ENCODE results near the gene TXNRD1.
"Not testable (repeated sequence)": the region's sequence is repeated elsewhere in the genome, so short reads cannot be mapped to it uniquely, and the experiment has no call there.

The TXNRD1 gene

DNA sequence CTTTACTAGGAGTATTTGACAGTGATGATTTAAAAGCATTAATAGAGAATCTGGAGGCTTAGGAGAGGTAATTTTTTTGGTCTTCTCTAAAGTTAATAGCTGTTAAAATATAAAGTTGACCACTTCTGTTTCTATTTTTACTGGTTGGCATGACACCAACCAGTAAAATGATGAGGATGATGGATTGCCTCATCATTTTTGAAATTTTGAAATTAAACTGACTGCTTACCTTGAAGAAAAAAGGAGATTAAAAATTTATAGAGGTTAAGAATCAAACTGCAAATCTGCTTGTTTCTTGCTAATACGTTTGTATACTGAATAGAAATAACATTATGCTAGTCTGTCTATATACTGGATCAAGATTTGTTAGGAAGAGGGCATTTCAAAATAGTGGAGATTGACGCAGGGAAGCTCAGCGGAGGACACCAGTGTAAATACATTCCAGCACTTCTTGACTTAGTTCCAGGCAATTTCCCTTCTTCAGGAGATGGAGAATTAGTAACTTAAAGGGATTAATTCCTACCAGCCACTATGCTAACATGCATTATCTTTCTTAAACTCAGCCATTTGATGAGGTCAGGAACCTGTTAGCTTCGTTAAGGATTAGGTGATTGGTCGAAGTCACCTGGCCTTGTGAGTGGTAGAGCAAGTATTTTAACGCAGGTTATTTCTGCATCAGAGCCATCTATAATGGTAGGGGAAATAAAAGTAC lies 91.5 kb downstream of the TXNRD1 start:
- DNase-seq, result no peak

DNA sequence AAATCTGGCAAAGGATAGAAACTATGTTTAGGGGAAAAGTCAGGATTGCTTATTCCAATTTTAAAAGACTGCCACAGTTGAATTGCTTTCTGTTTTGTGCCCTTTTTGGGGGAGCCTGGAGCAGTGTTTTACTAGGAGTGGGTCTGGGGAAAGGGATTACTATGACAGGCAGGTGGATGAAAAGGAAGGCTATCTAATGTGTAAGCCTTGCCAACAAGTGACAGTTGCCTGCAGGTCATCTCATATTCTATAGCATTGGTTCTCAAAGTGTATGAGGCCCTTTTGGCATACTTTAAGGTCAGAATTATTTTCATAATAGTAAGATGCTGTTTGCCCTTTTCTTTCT lies 92.0 kb downstream of the TXNRD1 start:
- no peak for DNase-seq

DNA sequence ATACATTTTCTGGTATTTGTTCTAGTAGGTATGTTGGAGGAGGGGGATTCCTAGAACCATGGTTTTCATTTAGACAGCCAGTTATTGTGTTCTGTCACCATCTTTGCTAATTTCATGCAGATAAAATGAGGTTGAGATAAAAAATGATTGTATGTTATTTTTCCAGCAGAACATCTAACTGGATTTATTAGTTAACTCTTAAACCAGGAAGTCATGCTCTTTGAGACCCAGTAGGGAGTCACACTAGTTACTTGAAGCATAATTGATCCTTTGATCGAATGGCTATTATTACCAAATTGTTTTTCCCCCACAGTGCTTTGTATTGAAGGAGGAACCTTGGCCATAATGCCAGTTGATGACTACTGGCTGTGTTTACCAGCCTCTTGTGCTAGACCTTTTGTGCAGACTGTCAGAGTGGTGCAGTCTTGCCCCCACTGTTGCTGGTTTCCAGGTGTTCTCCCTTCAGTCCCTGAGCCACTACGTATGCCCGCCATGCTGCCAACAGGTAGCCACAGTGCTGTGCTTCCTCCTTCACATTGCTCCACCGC lies 93.9 kb downstream of the TXNRD1 start:
- no peak for DNase-seq

DNA sequence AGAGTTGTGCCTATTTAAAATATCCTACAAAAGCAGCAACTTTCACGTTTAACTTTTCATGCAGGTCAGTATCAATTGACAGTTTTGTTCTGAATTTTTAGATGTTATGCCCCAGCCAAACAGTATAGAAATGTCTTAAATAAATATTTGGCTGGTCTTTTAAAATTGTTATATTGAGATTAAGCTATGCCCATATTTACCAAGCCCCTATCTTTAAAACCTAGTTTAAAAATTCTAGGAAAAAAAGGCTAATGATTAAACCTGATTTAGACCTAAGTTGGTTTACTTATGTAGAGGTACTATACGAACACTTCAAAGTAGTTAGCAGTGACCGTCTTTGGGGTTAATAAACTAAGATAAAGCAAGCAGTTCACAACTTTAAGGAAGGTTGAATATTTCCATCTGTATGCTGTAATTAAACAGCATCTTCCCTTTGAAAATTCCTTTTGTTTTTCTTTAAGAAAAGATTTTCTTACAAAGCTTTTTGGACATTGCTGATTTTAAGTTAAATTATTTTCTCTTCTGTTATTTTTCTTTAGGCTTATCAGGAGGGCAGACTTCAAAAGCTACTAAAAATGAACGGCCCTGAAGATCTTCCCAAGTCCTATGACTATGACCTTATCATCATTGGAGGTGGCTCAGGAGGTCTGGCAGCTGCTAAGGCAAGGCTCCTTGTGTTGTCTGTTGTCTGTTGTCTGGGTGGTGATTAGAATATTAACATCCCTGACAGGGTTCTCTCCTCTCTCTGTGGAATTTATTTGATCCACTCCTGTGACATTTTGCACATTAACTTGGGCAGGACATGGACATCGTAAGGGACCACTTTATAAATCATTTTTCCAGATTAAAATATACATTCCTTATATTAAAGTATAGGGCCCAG lies 95.4 kb downstream of the TXNRD1 start:
- DNase-seq, result no peak

- no peak for DNase-seq
Measured at GRCh38 chr12:104312202-104312601, 96.6 kb downstream of the TXNRD1 start.

- DNase-seq, result no peak
Measured at GRCh38 chr12:104312654-104313053, 97.1 kb downstream of the TXNRD1 start.

GRCh38 chr12:104313568-104314241 lies 98.1 kb downstream of the TXNRD1 start:
- DNase-seq, result no peak

DNA sequence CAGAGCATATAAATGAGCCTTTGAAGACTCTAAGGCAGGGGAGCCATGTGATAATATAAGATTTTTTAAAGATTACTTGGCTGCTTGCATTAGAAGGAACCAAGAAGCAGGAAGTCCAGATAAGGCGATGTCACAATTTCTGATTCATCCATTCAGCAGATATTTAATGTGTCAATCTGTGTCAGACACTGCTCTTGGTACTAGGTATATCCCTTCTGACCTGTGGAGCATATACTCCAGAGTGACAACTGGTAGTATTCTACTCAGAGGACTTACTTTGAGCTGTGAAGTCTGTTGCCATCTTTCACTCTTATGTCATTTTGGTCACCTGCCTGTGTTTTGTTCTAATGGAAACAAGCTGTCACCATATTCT lies 98.6 kb downstream of the TXNRD1 start:
- no peak for DNase-seq

DNA sequence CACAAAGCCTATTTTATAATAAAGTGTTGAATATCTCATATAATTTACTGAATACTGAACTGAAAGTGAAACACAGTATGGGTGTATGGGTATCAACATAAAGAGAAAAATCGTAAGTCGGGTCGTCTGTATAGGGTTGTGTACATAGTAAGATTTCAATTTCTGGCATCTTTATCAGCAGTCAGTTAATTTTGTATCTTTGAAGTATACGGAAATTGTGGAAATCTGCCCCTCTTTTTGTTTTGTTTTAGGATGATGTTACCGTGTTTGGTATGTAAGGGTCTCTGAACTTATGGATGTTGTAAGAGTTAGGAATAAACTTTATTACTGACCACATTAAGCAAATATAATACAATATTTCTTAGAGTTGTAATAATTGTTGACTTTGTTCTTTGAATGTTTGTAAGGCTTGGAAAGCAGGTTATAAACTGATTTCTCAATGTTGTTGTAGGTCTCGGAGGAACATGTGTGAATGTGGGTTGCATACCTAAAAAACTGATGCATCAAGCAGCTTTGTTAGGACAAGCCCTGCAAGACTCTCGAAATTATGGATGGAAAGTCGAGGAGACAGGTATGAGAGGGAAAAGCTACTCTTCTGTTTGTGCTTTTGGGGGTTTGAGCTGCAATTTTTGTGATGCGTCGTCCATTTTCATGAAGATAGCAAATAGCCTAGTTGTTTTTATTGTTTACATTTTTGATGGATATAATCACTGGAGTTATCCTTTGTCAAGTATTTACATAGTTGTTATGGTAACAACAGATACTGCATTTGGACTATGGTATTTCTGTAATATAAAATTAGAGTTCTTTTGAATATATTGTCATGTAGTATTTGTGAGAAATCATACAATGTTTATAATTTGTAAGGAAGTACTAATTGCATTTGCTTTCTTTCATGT lies 100.0 kb downstream of the TXNRD1 start:
- no peak for DNase-seq

GRCh38 chr12:104316936-104317335 lies 101.4 kb downstream of the TXNRD1 start:
- no peak for DNase-seq

GRCh38 chr12:104317538-104318210 lies 102.1 kb downstream of the TXNRD1 start:
- no peak for DNase-seq

GRCh38 chr12:104319028-104319427 lies 103.4 kb downstream of the TXNRD1 start:
- no peak for DNase-seq

- DNase-seq, result no peak
Measured at GRCh38 chr12:104319918-104320626, 104.5 kb downstream of the TXNRD1 start.

- DNase-seq, result no peak
Measured at GRCh38 chr12:104320627-104321024, 105.0 kb downstream of the TXNRD1 start.

- DNase-seq, result no peak
Measured at GRCh38 chr12:104321949-104322348, 106.4 kb downstream of the TXNRD1 start.

GRCh38 chr12:104322533-104322932 lies 107.0 kb downstream of the TXNRD1 start:
- not testable (repeated sequence) for DNase-seq

GRCh38 chr12:104323899-104324298 lies 108.3 kb downstream of the TXNRD1 start:
- no peak for DNase-seq

DNA sequence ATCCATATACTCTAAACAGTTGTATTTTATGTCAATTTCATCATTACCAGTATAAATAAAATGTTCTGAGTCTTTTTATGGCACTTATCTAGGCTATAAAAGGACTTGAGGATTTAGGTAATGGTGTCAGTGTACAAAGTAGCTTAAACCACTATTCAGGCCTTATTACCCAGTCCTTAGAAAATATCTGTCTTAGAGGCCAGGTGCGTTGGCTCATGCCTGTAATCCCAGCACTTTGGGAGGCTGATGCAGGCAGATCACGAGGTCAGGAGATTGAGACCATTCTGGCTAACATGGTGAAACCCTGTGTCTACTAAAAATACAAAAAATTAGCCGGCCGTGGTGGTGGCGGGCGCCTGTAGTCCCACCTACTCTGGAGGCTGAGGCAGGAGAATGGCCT lies 112.7 kb downstream of the TXNRD1 start:
- not testable (repeated sequence) for DNase-seq

- no peak for DNase-seq
Measured at GRCh38 chr12:104328790-104329189, 113.2 kb downstream of the TXNRD1 start.

GRCh38 chr12:104329707-104330532 lies 114.3 kb downstream of the TXNRD1 start:
- no peak for DNase-seq
